ENCODE results near the gene ISY1.
"Not testable (repeated sequence)": the region's sequence is repeated elsewhere in the genome, so short reads cannot be mapped to it uniquely, and the experiment has no call there.

Gene ISY1

DNA sequence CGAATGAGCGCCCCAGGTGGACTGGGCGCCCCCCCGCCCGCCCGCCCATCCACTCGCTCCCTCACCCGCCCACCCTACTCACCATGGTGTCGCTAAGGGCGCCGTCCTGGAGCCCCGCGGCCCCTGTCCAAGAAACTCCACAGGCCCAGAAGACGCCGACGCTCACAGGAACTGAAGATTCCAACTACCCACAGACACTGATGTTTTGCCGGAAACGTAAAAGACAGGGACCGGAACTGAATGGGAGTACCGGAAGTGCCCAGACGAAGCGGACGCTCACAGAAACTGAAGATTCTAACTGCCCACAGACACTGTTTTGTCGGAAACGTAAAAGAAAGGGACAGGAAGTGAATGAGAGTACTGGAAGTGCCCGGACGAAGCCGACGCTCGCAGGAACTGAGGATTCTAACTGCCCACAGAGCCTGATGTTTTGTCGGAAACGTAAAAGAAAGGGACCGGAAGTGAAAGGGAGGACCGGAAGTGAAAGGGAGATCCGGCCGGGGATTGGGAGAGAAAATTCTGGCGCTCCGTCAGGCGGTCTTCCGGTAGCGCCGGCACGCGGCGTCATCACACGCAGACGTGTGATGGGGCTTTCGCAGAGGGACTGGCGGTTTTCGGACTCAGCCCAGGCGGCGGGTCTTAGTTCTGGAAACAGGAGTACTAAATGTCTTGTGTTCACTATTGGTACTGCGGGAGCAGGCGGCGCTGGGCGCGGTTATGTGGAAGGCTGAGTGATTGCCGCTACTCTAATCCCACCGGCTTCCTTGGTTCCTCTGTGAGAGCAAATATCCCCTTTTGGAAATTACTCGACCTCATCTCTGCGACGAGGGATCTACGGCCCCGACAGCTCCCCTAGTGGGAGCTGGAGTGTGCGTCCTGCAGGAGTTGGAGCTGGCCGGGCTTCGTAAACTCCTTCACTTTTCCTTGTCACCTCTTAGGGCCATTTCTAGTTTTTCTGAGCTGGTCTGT lies at the start of gene ISY1:
ISY1 (minus strand) TSS at position 173 of the 969 bp plus-strand sequence; CDS start at position 85, 88 bp downstream.
- DNase-seq, result peak; percentile 98

DNA sequence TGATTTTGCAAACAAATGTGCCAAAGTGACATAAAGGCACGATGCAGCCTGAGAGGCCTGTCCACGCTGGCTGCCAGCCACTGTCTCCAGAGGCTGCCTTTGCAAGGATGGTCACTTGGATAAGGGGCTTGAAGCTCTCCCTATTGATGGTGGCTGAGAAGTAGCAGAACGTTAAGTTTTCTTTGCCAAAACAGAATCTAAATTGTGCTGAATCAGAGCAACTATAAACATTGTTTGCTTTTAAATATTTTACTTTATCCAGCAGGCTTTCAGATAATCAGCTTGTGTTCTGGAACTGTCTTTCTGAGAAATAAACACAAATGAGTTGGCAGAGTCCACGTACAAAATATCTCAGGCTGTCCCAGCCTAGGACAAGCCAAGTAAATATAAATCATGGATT lies 46.6 kb upstream of the ISY1 start:
- DNase-seq, result no peak

DNA sequence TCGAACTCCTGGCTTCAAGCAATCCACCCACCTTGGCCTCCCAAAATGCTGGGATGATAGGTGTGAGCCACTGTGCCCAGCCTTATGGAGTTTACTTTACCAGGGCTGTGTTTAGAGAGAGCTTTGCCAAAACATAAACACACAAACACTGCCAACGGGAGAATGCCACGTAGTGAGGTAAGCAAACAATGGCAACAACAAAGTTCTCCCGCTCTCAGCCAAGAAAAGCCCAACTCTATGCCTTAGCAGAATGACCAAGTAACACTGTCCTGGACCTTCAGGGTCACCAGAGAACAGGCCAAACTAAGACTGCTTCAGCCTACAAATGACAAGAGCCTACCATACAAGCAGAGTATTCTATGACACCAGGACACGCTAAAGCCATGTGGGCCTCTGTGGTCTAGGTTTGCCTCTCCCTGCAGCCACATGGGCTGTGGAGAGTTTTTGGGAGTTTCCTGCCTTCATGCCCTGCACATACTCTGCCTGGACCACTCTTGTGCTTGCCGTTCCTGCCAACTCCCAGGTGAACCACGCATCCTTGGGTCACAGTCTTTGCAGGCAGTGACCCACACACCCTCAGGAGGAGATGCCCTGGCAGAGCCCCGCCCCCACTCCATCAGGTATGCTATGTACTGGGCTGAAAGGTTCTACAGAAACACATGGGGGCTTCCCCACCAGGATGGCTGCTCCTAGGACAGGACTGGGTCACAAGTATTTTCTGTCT lies 44.4 kb upstream of the ISY1 start:
- DNase-seq, result no peak

DNA sequence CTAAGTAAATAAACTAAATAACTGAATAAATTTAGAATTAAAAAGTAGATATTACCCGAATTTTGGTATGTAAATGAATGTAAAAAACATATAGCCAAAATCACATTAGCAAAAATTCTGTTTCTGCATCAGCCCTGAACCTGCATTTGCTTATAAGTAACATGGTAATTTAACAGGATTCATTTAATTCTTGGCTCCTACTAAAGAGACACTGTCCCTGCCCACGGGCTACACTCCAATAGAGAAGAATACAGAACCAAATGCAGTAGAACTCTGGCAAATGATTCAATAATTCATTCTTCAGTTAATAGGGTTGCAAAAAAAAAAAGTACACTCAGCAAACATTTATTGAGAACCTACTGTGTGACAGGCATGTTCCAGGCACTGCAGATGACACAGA lies 43.6 kb upstream of the ISY1 start:
- DNase-seq, result no peak

DNA sequence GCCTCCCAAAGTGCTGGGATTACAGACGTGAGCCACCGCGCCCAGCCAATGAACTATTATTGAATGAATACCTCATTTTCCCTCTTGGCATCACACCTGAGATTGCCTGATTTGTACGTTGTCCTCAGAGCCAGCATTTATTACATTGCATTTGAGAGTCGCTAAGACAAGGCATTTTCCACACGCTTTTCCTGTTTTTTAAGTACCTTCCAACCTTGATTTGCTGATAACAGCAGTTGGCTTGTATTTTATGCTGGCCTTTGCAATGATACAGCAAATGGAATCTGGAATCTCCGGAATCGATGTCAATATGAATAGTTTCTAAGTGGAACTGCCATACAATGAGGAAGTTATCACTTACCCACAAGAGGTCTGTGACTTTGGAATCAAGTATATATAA lies 38.5 kb upstream of the ISY1 start:
- no peak for DNase-seq

DNA sequence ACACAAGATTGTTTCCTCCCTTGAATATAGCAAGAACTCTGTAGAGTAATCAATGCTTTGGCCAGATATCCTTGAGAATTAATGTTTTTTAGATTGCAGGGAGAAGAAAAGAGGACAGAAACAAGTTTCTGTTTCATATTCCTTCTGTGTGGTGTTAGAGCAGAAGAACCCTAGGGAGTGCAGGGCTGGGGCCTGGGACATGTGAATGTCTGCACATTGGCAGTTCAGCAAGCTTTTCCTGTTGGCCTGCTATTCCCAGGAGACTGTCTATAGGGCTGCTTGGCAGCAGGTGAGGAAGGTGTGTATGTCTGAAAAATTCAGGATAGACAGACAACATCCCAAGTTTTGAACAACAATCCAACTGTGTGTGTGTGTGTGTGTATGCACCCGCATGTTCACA lies 36.5 kb upstream of the ISY1 start:
- DNase-seq, result no peak

DNA sequence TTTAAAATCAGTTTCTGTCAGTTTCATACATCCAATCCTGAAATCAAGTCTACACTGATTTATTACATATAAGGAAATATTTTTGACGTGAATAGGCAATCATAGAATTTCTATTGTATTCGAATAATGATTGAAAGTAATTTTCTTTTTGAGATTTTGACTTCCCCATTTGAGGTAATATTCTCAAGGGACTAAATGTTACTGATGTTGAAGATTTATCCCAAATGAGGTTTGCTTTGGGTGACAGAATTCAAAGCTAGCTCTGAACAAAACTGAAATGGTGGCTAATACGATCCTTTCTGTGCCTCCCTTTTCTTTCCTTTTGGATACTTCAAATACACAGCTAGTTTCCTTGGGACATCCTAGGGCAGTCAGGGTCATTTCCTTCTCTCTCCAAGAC lies 35.7 kb upstream of the ISY1 start:
- no peak for DNase-seq

DNA sequence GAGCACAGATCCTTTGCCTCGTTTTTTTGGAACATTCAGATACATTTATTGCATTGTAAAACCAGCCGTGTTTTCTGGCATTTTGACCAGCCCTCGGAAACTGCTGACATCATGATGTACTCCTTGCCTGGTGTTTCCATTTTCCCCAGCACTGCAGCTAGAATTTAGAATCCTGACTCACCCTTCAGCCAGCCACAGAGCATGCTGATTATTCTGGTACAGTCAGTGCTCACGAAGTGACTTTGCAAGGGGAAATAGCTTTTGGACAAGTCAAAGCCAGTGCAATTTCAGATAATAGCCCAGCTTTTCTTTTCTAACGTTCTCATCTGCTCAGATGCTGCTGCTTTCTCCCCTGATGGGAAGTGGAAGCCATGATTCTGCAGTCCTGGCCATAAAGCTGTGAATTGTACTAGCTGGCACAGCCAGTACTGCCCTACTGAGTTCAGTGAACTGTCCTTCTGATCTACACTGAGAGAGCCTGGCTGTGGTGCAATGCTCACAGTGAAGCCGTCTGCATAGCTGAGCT lies 34.9 kb upstream of the ISY1 start:
- DNase-seq, result peak; percentile 70

DNA sequence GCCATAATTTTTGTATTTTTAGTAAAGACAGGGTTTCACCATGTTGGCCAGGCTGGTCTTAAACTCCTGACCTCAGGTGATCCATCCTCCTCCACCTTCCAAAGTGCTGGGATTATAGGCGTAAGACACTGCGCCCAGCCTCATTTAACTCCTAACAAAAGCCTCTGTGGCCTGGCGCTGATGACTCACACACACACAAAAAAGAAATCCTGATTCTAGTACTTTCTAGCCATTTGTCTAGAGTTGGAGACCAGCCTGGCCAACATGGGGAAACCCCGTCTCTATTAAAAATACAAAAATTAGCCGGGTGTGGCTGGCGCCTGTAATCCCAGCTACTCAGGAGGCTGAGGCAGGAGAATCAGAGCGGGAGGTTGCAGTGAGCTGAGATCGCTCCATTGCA lies 28.9 kb upstream of the ISY1 start:
- DNase-seq, result not testable (repeated sequence)

DNA sequence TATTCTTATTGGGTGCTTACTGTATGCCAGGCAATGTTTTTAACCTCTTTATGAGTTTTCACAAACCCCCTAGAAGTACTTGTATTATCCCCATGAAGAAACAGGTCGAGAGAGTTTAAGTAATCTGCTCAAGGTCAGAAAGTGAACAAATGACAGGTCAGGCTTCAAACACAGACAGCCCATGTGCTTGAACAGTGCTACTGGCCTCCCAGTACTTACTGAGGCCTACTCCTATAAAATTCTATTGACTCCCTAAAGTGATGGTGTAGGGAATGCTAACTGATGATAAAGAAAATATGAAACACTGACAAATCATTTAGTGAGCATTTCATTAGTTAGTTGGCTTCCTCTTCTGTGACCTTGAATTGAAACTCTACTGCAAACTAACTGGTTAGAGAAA lies 27.0 kb upstream of the ISY1 start:
- DNase-seq, result no peak

DNA sequence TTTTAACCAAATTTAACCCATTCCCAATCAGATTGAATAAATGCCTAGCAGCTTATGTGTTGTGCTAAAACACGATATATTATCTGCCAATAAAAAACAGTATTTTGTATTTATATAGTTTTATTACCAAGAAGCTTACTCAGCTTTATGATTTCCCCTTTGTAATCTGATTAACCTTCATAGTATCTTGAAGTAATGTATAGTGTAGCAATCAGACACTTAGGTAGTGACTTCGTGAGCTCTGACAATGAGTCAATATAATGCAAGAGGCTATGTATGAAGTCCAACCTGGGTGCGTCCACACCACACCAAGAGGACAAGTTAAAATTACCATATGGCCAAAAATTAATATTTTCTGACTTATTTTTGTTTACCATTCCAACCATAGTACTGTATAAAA lies 24.9 kb upstream of the ISY1 start:
- peak; percentile 29 for DNase-seq

DNA sequence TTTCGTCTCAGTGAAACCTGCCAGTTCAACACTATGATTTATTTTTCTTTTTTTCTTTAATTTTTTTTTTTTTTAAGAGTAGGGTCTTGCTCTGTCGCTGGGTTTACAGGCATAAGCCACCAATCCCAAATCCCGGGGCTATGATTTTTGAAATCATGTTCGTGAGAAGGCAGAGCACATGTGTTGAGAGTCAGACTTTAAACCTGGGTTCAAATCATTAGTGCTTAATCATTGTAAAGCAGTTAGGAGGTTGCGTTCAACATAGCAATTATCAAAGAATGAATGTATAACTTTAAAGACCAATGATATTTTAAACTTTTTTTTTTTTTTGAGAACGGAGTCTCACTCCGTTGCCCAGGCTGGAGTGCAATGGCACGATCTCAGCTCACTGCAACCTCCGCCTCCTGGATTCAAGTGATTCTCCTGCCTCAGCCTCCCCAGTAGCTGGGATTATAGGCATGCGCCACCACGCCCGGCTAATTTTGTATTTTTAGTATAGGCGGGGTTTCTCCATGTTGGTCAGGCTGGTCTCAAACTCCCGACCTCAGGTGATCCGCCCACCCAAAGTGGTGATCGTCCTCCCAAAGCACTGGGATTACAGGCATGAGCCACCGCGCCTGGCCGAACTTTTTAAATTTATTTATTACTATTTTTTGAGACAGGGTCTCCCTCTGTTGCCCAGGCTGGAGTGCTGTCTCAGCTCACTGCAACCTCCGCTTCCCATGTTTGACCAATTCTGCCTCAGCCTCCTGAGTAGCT lies 24.1 kb upstream of the ISY1 start:
- DNase-seq, result not testable (repeated sequence)

DNA sequence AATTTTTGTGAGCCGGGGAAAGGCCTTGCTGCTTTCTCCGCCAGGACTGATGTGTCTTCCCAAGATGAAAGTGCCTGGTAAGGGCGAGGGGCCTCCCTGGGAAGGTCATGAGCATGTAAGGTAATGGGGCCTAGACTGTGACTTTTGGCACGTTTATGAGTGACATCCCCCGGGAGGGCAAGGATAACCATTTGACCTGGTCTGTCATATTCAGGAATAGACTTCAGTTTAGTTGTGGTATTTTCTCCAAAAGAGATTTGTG lies 23.5 kb upstream of the ISY1 start:
- peak; percentile 58 for DNase-seq

DNA sequence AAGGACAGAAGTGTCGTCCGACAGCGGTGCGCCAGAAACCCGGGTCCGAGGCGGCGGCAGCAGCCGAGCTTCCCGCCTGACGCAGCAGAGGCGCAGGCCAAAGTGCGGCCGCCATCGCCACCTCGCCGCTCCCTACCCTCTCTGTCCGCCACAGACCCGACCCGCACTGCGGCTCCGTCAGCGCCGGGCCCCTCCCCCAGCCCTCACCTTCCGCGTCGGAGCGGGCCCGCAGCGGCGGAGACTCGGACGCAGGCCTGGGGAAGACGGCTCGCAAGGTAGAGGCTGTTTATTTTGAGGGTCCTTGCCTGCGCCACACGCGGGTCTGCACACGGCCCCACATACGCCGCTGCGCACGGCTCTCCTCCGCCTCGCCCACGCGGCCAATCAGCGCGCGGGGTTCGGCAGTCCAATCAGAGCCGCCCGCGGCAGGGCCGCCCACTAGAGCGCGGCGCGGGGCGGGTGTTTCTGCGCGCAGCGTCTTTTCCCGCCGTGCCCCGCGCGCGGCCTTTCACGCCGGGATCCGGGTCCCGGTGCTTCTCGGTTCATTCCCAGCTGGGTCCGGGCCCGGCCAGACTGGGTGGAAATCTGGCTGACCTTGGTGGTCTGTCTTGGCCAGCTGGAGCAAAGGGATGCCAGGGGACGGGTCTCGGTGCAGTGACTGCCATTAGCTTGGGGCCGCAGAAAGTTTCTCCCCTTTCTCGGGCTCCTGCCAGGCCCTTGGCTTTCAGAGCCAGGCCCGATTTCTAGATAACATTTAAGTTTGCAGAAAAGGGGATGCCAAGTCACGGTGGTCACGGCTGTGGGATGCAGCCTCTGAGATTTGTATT lies 22.9 kb upstream of the ISY1 start, which contains the start of gene CNBP:
CNBP (minus strand) TSS at position 328 of the 827 bp plus-strand sequence. CDS start 12,139 bp downstream, outside the sequence.
- DNase-seq, result peak; percentile 96

DNA sequence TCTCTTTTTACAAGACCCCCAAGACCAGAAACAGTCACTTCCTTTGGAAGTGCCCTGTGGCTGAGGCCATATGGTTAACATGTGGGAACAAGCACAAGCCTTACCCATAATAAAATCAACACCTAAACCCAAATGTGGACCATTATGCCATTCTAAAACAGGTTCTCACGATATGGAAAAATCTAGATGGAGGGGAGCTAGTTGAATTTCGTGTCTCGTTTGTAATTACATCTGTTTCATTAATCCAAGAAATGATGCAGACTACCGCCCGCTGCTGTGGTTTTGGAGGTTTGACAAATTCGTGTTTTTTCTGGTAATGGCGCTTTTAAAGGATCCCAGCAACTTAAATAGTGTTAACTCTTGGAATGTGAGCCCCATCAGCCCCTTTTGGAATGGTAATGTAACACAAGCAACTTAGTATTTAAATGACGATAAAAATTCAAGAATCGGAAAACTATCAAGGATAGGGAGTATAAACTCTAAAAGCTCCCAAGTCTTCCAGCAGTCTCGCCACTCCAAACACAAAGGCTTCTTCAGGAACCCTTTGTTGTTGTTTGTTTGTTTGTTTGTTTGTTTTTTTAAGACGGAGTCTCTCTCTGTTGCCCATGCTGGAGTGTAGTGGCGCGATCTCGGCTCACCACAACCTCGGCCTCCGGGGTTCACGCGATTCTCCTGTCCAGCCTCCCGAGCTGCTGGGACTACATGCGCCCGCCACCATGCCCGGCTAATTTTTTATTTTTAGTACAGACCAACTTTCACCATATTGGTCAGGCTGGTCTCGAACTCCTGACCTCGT lies 21.7 kb upstream of the ISY1 start:
- peak; percentile 57 for DNase-seq

DNA sequence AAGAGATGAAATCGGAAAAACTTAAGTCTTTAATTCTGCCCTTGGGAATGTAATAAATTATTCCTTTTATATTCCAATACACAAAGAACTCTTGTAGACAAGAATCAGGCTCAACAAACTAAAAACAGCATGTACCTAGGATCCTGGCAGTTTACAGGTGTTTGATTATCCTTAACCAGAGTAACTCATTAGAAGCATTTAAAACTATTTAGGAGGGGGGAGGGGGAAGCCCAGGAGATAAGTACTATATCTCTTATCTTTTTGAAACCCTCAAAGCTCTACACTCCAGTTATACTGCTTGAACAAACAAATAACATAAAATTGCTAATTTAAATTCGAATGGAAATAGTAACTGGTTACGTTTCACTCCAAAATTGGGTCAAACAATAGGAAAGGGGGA lies 21.0 kb upstream of the ISY1 start:
- DNase-seq, result peak; percentile 59

DNA sequence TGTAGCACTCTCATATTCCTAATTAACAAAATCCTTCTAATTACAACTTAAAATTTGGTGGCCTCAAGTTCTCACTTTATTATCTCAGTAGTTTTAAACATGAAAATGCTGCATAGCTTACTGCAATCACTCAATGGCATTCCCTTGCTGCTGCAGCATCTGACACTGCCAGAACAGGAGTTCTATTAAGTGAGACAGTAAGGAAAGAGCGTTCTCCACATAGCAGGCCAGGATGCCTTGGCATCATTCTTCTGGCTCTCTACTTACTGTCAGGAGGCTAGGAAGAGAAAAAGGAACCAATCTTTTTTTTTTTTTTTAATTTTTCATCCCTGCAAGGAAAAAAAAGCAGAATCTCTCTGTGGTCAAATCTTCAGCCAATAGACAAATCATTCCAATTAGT lies 19.6 kb upstream of the ISY1 start:
- no peak for DNase-seq

DNA sequence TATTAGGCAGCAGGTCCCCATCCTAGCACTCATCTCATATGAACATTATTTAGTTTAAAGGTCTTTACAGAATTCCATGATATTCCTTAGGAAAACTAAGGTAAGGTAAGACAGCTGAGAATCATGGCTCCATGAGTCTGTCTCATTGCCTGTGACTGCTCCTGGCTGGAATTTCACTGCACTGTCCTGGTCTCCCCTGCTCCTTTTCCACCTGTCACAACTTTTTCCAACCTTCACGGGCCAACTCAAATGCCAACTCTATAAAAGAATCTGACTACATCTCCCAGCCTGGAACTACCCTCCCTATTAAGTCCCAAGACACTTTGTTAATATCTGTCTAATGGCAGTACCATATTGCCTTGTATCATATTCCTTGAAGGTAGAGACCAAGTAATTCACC lies 15.2 kb upstream of the ISY1 start:
- DNase-seq, result no peak

DNA sequence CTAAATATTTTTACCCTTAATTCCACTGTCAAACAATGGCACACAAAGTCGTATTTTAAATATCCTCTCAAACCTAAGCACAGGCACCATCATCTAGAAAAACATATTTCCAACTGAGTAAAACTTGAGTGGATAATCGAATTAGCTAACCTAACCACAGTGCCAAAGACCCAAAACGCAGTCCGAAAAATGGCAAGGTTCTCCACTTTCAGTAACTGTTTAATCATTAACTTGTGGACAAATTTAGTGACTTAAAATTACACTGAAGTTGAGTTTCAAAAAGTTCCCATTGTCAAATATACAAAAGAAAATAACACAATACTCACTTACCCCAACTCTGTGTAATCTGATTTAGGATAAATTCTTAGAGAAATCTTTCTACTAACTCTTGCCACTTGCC lies 12.9 kb upstream of the ISY1 start:
- no peak for DNase-seq

DNA sequence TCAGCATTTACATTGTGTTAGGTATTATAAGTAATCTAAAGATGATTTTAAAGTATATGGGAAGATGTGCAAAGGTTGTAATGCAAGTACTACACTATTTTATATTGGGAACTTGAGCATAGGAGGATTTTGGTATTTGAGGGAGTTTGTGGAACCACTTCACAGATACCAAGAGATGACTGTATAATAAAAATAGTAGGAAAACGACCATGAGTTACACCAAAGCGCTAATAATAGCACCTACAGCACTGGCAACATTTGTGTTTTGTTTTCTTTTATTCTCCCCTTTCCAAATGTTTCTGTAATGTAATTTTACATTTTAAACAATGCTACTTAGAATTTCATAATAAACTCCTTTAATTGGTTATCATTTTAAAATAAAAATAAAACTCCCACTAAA lies 12.3 kb upstream of the ISY1 start:
- DNase-seq, result no peak

DNA sequence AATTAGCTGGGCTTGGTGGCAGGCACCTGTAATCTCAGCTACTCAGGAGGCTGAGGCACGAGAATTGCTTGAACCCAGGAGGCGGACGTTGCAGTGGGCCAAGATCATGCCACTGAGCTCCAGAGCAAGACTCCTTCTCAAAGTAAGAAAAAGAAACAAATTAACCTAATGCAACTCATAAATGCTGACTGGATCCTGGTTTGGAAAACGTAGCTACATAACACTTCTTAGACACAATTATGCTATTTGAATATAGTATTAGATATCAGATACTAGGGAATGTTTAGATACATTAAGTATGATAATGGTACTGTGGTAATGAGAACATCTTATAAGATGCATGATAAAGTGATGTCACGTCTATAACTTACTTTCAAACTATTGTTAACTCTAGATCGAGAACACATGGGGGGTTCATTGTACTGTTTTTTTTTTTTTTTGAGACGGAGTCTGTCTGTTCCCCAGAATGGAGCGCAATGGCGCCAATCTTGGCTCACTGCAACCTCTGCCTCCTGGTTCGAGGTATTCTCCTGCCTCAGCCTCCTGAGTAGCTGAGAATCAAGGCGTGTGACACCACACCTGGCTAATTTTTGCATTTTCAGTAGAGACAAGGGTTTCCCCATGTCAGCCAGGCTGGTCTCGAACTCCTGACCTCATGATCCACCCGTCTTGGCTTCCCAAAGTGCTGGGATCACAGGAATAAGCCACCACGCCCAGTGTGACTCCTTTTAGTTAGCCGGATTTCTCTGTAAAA lies 5.9 kb upstream of the ISY1 start:
- no peak for DNase-seq
